OCI-LY7 (cell line): ENCODE results near the gene SLC12A3. TPM values are rescaled to one million over a fixed set of nuclear protein-coding genes. Genes with fewer than 3 reads are reported as not detected.

Experiments
- BruUV-seq: library from RNA; stranded (reverse); fragments of 400-500 nt; replicated peaks from 2 replicates; lab custom pipeline; 2021; lab: Mats Ljungman, UMichigan
- CTCF ChIA-PET: fragments of 300-600 bp; sonication (Branson Sonifier 250); formaldehyde crosslinking; loops from one replicate; lab custom pipeline; 2022; ENCODE audit warnings: antibody characterized with exemption; ENCODE audit not compliant: unreplicated experiment; lab: Charles Lee
- POLR2A ChIA-PET: fragments of 300-600 bp; sonication (Branson Sonifier 250); formaldehyde crosslinking; loops from one replicate; lab custom pipeline; 2022; ENCODE audit warnings: antibody characterized with exemption; lab: Charles Lee
- DNase-seq: peaks from one replicate; pipeline ENCODE4 v3.0.0-alpha.2; 2015; ENCODE audit warnings: low spot score
- H2AFZ ChIP-seq: fragments of 200-600 bp; sonication (generic), shearing (Covaris generic); 2 replicates; pipeline ENCODE4 v1.6.1; 2014; ENCODE audit warnings: mild to moderate bottlenecking, antibody characterized with exemption, low read length, moderate library complexity
- H3K27ac ChIP-seq: fragments of 200-600 bp; sonication (generic); 2 replicates; pipeline ENCODE4 v1.5.1; 2014; ENCODE audit warnings: mixed run types, low read depth, mild to moderate bottlenecking, moderate library complexity, low read length, inconsistent platforms; ENCODE audit not compliant: poor library complexity, severe bottlenecking
- H3K36me3 ChIP-seq: fragments of 200-600 bp; sonication (generic); 2 replicates; pipeline ENCODE4 v1.6.1; 2014; ENCODE audit warnings: mild to moderate bottlenecking, antibody characterized with exemption, low read length, moderate library complexity, mixed read lengths; ENCODE audit not compliant: insufficient read depth
- H3K4me1 ChIP-seq: fragments of 200-600 bp; sonication (generic); 2 replicates; pipeline ENCODE4 v1.5.1; 2014; ENCODE audit warnings: mild to moderate bottlenecking, low read length; ENCODE audit not compliant: insufficient read depth, poor library complexity, severe bottlenecking
- H3K4me2 ChIP-seq: fragments of 200-600 bp; sonication (generic); 2 replicates; pipeline ENCODE4 v1.6.1; 2014; ENCODE audit warnings: mild to moderate bottlenecking, low read length
- H3K4me3 ChIP-seq: fragments of 200-600 bp; sonication (generic); 2 replicates; pipeline ENCODE4 v1.5.1; 2014; ENCODE audit warnings: mild to moderate bottlenecking, low read depth, low read length; ENCODE audit not compliant: poor library complexity, severe bottlenecking
- H3K79me2 ChIP-seq: fragments of 200-600 bp; sonication (generic); 2 replicates; pipeline ENCODE4 v1.6.1; 2016; ENCODE audit warnings: low read depth, mild to moderate bottlenecking, low read length, moderate library complexity, mixed read lengths; ENCODE audit not compliant: insufficient read depth
- H3K9me2 ChIP-seq: fragments of 200-600 bp; sonication (generic); 2 replicates; pipeline ENCODE4 v1.6.1; 2016; ENCODE audit warnings: mild to moderate bottlenecking, low read length, mixed read lengths; ENCODE audit not compliant: insufficient read depth
- H3K9me3 ChIP-seq: fragments of 200-600 bp; sonication (generic); 2 replicates; pipeline ENCODE4 v1.6.1; 2014; ENCODE audit warnings: mild to moderate bottlenecking, mixed run types, low read length, mixed read lengths
- H4K20me1 ChIP-seq: fragments of 200-600 bp; sonication (generic); 2 replicates; pipeline ENCODE4 v1.6.1; 2014; ENCODE audit warnings: mild to moderate bottlenecking, antibody characterized with exemption, low read length, moderate library complexity, mixed read lengths; ENCODE audit not compliant: insufficient read depth
- CTCF ChIP-seq: fragments of 200-600 bp; sonication (generic); conservative IDR thresholded peaks from 2 replicates; pipeline ENCODE4 v1.5.1; 2014; ENCODE audit warnings: mild to moderate bottlenecking, antibody characterized with exemption, low read length, moderate library complexity, mixed read lengths
- EZH2phosphoT487 ChIP-seq: fragments of 200-600 bp; sonication (generic); IDR thresholded peaks from 2 replicates; pipeline ENCODE4 v1.6.1; 2018; ENCODE audit warnings: low read depth, borderline replicate concordance, mild to moderate bottlenecking, mixed run types, antibody characterized with exemption, low read length, moderate library complexity, mixed read lengths
- intact Hi-C: fragments of 100-400 bp; cut with micrococcal nuclease; formaldehyde crosslinking; loops from one replicate; pipeline ENCODE4 v1.10.0; 2022; ENCODE audit not compliant: unreplicated experiment
- total RNA-seq, 2 experiments: library from RNA; depleted of rRNA in 1 of 2; stranded (reverse); fragments of >200 nt in 1 of 2; shearing (Covaris generic) in 1 of 2; gene quantifications; 2 replicates each; pipeline ENCODE4 v1.2.3, GENCODE V29; 2014 to 2022

The SLC12A3 gene
- total RNA-seq, 2 experiments from 2014 or later: 0.25 to 0.88 TPM

GRCh38 chr16:56849690-56850680 lies 15.0 kb upstream of the SLC12A3 start:
- ChIA-PET CTCF (interaction anchor here (1.4 kb wide), 1 partner anchor 13 kb away, joined by 3 read pairs; no protein-coding TSS in a partner anchor), POLR2A (interaction anchor here (0.6 to 0.7 kb wide), 3 partner anchors 10 to 75 kb away, joined by 3 to 8 read pairs (median 3); no protein-coding TSS in a partner anchor)
- intact Hi-C loops: loop anchor here (5.0 kb wide), 1 partner anchor 273 kb away; no protein-coding TSS in a partner anchor
- no peak for DNase-seq
- no peaks in the 10 kb centered on the region for H3K9me2 ChIP-seq
- peaks cover 48% of the 10 kb centered on the region for H3K4me1 ChIP-seq
- TF ChIP-seq EZH2phosphoT487 (no peak), CTCF (no peak)
- H4K20me1 ChIP-seq: no peaks in the 10 kb centered on the region
- peaks cover 22% of the 10 kb centered on the region for H3K36me3 ChIP-seq
- H3K27ac ChIP-seq: no peak overlapping the region
- peak overlapping the region; percentile 35 for H3K4me2 ChIP-seq
- no peak overlapping the region for H3K4me3 ChIP-seq
- H3K9me3 ChIP-seq: peaks cover 5% of the 10 kb centered on the region; the same call in 1 of the 2 replicates
- no TSS peak for BruUV-seq
- H2AFZ ChIP-seq: no peak overlapping the region
- H3K79me2 ChIP-seq: no peaks in the 10 kb centered on the region

DNA sequence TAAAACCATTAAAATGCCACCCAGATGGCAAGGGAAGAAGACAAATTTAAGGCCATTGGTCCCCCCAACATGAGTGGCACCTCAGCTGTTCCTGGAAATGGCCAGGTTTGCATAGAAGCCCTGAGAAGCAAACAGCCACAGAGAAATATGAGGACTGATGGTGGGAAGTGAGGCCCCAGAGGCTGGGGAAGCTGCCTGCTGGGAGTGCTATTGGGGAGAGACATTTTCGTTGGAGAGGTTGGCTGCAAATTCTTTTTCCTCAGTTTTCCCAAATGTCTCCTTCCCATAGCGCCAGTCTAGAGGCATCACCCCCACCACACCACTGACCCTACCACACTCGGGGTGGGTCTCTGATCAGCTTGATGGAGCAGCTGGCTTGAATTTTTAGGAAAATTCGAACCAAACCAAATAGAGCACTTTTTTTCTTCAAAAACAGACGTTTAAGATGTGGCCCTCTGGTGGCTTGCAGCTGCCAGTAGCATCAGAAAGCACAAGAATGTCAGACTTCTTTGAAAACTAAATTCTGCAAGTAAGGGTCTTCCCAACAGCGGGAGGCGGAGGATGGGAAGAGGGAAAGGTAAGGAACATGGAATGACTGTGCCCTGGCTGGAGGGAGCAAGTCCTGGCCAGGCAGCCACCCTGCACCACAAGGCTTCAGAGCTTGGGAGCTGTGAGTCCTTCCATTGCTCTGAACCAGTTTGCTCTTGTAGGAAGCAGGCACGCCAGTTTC lies 13.2 kb upstream of the SLC12A3 start:
- Histone ChIP-seq H4K20me1 (no peaks in the 10 kb centered on the region), H2AFZ (peak overlapping the region; percentile 6; the same call in 1 of the 2 replicates), H3K79me2 (no peaks in the 10 kb centered on the region), H3K4me1 (peaks cover 46% of the 10 kb centered on the region), H3K9me3 (peaks cover 5% of the 10 kb centered on the region; the same call in 1 of the 2 replicates), H3K27ac (no peak overlapping the region), H3K4me2 (peak overlapping the region; percentile 17; the same call in 1 of the 2 replicates), H3K4me3 (no peak overlapping the region), H3K36me3 (peaks cover 12% of the 10 kb centered on the region), H3K9me2 (no peaks in the 10 kb centered on the region)
- ChIA-PET CTCF (no interaction called here), POLR2A (interaction anchor here (0.7 to 1.0 kb wide), 2 partner anchors 8 to 11 kb away, joined by 3 read pairs; no protein-coding TSS in a partner anchor)
- TF ChIP-seq EZH2phosphoT487: no peak
- TF ChIP-seq CTCF: peak; percentile 85
- peak; percentile 65 for DNase-seq
- BruUV-seq: no TSS peak
- intact Hi-C loops: loop anchor here (1.0 to 5.0 kb wide), 2 partner anchors 59 to 275 kb away; no protein-coding TSS in a partner anchor
